Astrocyte of the spinal cord (primary cell): ENCODE measurements around the gene HECW1.
"Not testable (repeated sequence)": the region's sequence is repeated elsewhere in the genome, so short reads cannot be mapped to it uniquely, and the experiment has no call there.

Experiments used
- DNase-seq: peaks from one replicate; pipeline ENCODE4 v3.0.0; 2011; ENCODE audit warnings: low read depth, low spot score
- H3K4me3 ChIP-seq: 2 replicates; pipeline ENCODE4 v1.5.1; 2011; ENCODE audit warnings: low read depth, mild to moderate bottlenecking, low read length, moderate library complexity
- CTCF ChIP-seq: IDR thresholded peaks from 2 replicates; pipeline ENCODE4 v1.5.1; 2012; ENCODE audit warnings: low read depth, mild to moderate bottlenecking, low read length, inconsistent platforms
- in situ Hi-C: cut with HindIII; loops from 2 replicates; pipeline ENCODE4 v1.10.0; 2017; ENCODE audit warnings: low sequenced_read_pairs

HECW1 gene

GRCh38 chr7:43589728-43590127 lies 477.3 kb downstream of the HECW1 start:
- no peak overlapping the region for H3K4me3 ChIP-seq
- in situ Hi-C loops: no loop called here
- no peak for TF ChIP-seq CTCF
- no peak for DNase-seq

GRCh38 chr7:43590862-43591557 lies 478.6 kb downstream of the HECW1 start:
- TF ChIP-seq CTCF: no peak
- no peak overlapping the region for H3K4me3 ChIP-seq
- in situ Hi-C loops: no loop called here
- DNase-seq: no peak

GRCh38 chr7:43591558-43592180 lies 479.2 kb downstream of the HECW1 start:
- no peak for DNase-seq
- H3K4me3 ChIP-seq: no peak overlapping the region
- in situ Hi-C loops: no loop called here
- TF ChIP-seq CTCF: no peak

- DNase-seq: no peak
Observed at GRCh38 chr7:43592326-43592725, 479.9 kb downstream of the HECW1 start.

GRCh38 chr7:43593010-43593409 lies 480.6 kb downstream of the HECW1 start:
- no peak for DNase-seq
- in situ Hi-C loops: no loop called here
- no peak overlapping the region for H3K4me3 ChIP-seq
- no peak for TF ChIP-seq CTCF

More at GRCh38 chr7:43592326-43592725, 479.9 kb downstream of the HECW1 start:
- H3K4me3 ChIP-seq: no peak overlapping the region
- no peak for TF ChIP-seq CTCF
- in situ Hi-C loops: no loop called here

GRCh38 chr7:43594020-43594419 lies 481.6 kb downstream of the HECW1 start:
- H3K4me3 ChIP-seq: no peak overlapping the region

GRCh38 chr7:43596426-43596825 lies 484.0 kb downstream of the HECW1 start:
- DNase-seq, in situ Hi-C loops, H3K4me3 ChIP-seq: not testable (repeated sequence)

More at GRCh38 chr7:43594020-43594419, 481.6 kb downstream of the HECW1 start:
- no peak for TF ChIP-seq CTCF
- in situ Hi-C loops: no loop called here
- DNase-seq: no peak
